SU-DHL-6 (cell line): ENCODE results near the gene ADCY5.

Experiments used
- EZH2phosphoT487 ChIP-seq: fragments of 200-600 bp; sonication (generic), shearing (Covaris generic); conservative IDR thresholded peaks from 2 replicates; pipeline ENCODE4 v1.6.1; 2018; ENCODE audit warnings: mild to moderate bottlenecking, antibody characterized with exemption, low read length, moderate library complexity, mixed read lengths
- TF ChIP-seq, protein P1 (sequence below): fragments of 200-600 bp; sonication (generic); IDR thresholded peaks from one replicate; pipeline ENCODE4 v1.5.1; 2017; ENCODE audit warnings: antibody characterized with exemption, mild to moderate bottlenecking, low read length, moderate library complexity; ENCODE audit not compliant: insufficient read depth, poor library complexity, severe bottlenecking

DNA sequence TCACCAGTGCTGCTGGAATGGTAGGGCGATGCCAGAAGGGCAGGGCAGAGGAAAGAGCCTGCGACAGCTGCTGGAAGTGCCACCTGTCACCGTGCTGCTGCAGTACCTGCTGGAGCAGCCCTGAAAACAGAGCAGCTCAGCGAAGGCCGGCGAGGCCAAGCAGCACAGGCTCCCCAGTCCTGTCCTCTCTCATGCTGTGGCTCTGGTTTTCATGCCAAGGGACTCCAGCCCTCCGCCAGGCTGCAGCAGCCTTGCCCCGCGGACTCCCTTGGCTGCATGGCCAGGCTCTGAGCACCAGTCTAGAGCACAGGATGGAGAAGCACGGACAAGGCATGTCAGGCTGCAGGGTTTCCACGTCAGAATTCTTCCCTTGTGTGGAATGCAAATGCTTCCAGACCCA, 43.9 kb downstream of the ADCY5 start:
- TF ChIP-seq, protein P1, sequence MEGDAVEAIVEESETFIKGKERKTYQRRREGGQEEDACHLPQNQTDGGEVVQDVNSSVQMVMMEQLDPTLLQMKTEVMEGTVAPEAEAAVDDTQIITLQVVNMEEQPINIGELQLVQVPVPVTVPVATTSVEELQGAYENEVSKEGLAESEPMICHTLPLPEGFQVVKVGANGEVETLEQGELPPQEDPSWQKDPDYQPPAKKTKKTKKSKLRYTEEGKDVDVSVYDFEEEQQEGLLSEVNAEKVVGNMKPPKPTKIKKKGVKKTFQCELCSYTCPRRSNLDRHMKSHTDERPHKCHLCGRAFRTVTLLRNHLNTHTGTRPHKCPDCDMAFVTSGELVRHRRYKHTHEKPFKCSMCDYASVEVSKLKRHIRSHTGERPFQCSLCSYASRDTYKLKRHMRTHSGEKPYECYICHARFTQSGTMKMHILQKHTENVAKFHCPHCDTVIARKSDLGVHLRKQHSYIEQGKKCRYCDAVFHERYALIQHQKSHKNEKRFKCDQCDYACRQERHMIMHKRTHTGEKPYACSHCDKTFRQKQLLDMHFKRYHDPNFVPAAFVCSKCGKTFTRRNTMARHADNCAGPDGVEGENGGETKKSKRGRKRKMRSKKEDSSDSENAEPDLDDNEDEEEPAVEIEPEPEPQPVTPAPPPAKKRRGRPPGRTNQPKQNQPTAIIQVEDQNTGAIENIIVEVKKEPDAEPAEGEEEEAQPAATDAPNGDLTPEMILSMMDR = no peak
- no peak for TF ChIP-seq EZH2phosphoT487
